Measurements from ENCODE around the gene OSBPL10. TPM values are rescaled to one million over a fixed set of nuclear protein-coding genes. Genes with fewer than 3 reads are reported as not detected.
"Not testable (repeated sequence)": the region's sequence is repeated elsewhere in the genome, so short reads cannot be mapped to it uniquely, and the experiment has no call there.

The OSBPL10 gene
- total RNA-seq, 1 donor from 2014 or later = 8.4 TPM

DNA sequence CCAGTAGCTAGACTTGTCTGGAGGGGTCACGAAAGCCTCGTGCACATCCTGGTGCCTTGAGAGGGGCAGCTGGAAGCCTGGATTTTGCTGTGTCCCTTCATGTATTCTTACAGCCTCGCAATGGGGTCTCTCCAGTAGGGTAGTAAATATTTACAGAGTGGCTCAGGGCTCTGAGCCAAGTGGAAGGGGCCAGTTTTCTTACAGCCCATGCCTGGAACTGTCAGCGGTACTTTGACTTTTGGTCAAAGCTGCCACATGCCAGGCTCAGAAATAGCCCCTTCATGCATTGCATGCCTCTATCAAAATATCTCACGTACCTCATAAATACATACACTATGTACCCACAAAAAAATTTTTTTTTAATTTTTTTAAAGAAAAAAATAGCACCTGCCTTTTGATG is 119.2 kb downstream of the OSBPL10 start:
- no peak for DNase-seq (ENCODE audit: low spot score)
- Histone ChIP-seq H3K4me2 (no peak overlapping the region), H3K36me3 (no peaks in the 10 kb centered on the region), H3K4me3 (no peak overlapping the region), H3K9ac (no peak overlapping the region), H2AFZ (replicated peaks) (no peak overlapping the region), H3K4me1 (no peaks in the 10 kb centered on the region), H3F3A (ENCODE audit: low read depth) (no peaks in the 10 kb centered on the region), H3K27me3 (no peaks in the 10 kb centered on the region), H4K20me1 (ENCODE audit: low read depth) (no peaks in the 10 kb centered on the region), H3K9me3 (ENCODE audit: low read depth) (no peaks in the 10 kb centered on the region), H3K79me2 (ENCODE audit: low read depth) (no peaks in the 10 kb centered on the region), H3K27ac (no peak overlapping the region)
- TF ChIP-seq, protein P1, sequence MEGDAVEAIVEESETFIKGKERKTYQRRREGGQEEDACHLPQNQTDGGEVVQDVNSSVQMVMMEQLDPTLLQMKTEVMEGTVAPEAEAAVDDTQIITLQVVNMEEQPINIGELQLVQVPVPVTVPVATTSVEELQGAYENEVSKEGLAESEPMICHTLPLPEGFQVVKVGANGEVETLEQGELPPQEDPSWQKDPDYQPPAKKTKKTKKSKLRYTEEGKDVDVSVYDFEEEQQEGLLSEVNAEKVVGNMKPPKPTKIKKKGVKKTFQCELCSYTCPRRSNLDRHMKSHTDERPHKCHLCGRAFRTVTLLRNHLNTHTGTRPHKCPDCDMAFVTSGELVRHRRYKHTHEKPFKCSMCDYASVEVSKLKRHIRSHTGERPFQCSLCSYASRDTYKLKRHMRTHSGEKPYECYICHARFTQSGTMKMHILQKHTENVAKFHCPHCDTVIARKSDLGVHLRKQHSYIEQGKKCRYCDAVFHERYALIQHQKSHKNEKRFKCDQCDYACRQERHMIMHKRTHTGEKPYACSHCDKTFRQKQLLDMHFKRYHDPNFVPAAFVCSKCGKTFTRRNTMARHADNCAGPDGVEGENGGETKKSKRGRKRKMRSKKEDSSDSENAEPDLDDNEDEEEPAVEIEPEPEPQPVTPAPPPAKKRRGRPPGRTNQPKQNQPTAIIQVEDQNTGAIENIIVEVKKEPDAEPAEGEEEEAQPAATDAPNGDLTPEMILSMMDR (IDR thresholded peaks at IDR 0.05) = no peak
- TF ChIP-seq EZH2 (IDR thresholded peaks at IDR 0.05) = no peak
- TF ChIP-seq EZH2phosphoT487 (IDR thresholded peaks at IDR 0.05) = no peak
- no peak overlapping the region for H3K27ac Mint-ChIP-seq
- no peaks in the 10 kb centered on the region for H3K36me3 Mint-ChIP-seq
- H3K4me1 Mint-ChIP-seq = no peaks in the 10 kb centered on the region
- H3K4me3 Mint-ChIP-seq = no peak overlapping the region
- H3K9me3 Mint-ChIP-seq = no peaks in the 10 kb centered on the region
- peaks cover 3% of the 10 kb centered on the region for H3K27me3 Mint-ChIP-seq (ENCODE audit: insufficient read depth, low read depth)

DNA sequence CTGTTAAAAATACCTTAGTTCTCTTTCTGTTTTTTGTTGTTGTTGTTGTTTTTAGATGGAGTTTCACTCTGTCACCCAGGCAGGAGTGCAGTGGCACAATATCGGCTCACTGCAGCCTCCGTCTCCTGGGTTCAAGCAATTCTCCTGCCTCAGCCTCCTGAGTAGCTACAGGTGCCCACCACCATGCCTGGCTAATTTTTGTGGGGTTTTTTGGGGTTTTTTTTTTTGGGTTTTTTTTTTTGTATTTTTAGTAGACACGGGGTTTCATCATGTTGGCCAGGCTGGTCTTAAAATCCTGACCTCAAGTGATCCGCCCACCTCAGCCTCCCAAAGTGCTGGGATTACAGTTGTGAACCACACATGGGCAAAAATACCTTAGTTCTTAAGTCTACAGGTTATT is 120.4 kb downstream of the OSBPL10 start:
- not testable (repeated sequence) for H3K4me3 ChIP-seq

GRCh38 chr3:31859245-31859644 is 121.8 kb downstream of the OSBPL10 start:
- H3K27ac ChIP-seq = no peak overlapping the region
- H2AFZ ChIP-seq (replicated peaks) = no peak overlapping the region
- H3F3A ChIP-seq (ENCODE audit: low read depth) = no peaks in the 10 kb centered on the region
- no peak overlapping the region for H3K4me2 ChIP-seq
- Mint-ChIP-seq H3K27ac (no peak overlapping the region), H3K36me3 (no peaks in the 10 kb centered on the region), H3K27me3 (ENCODE audit: insufficient read depth, low read depth) (no peaks in the 10 kb centered on the region), H3K4me1 (no peaks in the 10 kb centered on the region), H3K4me3 (no peak overlapping the region), H3K9me3 (no peaks in the 10 kb centered on the region)
- H3K4me3 ChIP-seq = no peak overlapping the region
- no peak for DNase-seq (ENCODE audit: low spot score)
- H4K20me1 ChIP-seq (ENCODE audit: low read depth) = no peaks in the 10 kb centered on the region
- no peak for TF ChIP-seq EZH2phosphoT487 (IDR thresholded peaks at IDR 0.05)
- TF ChIP-seq, protein P1 (IDR thresholded peaks at IDR 0.05) = no peak
- TF ChIP-seq EZH2 (IDR thresholded peaks at IDR 0.05) = no peak
- H3K79me2 ChIP-seq (ENCODE audit: low read depth) = no peaks in the 10 kb centered on the region
- no peak overlapping the region for H3K9ac ChIP-seq
- H3K27me3 ChIP-seq = no peaks in the 10 kb centered on the region
- H3K9me3 ChIP-seq (ENCODE audit: low read depth) = no peaks in the 10 kb centered on the region
- no peaks in the 10 kb centered on the region for H3K36me3 ChIP-seq
- no peaks in the 10 kb centered on the region for H3K4me1 ChIP-seq

More for the DNA sequence above, 120.4 kb downstream of the OSBPL10 start:
- not testable (repeated sequence) for H3K4me1 Mint-ChIP-seq; H3K4me1 ChIP-seq; H3K4me2 ChIP-seq; H3K9me3 Mint-ChIP-seq; H3K36me3 Mint-ChIP-seq; H3K27ac ChIP-seq; H3K27me3 Mint-ChIP-seq (ENCODE audit: insufficient read depth, low read depth); H3K79me2 ChIP-seq (ENCODE audit: low read depth); DNase-seq (ENCODE audit: low spot score); H3K36me3 ChIP-seq; H3F3A ChIP-seq (ENCODE audit: low read depth); H3K27ac Mint-ChIP-seq; H3K9ac ChIP-seq; H3K4me3 Mint-ChIP-seq; H3K9me3 ChIP-seq (ENCODE audit: low read depth); H4K20me1 ChIP-seq (ENCODE audit: low read depth); H2AFZ ChIP-seq (replicated peaks); H3K27me3 ChIP-seq

GRCh38 chr3:31858439-31858838 is 122.6 kb downstream of the OSBPL10 start:
- no peaks in the 10 kb centered on the region for H4K20me1 ChIP-seq (ENCODE audit: low read depth)
- no peak overlapping the region for H3K27ac Mint-ChIP-seq
- H3K4me2 ChIP-seq = no peak overlapping the region
- H3K79me2 ChIP-seq (ENCODE audit: low read depth) = no peaks in the 10 kb centered on the region
- no peak overlapping the region for H2AFZ ChIP-seq (replicated peaks)
- H3K27me3 Mint-ChIP-seq (ENCODE audit: insufficient read depth, low read depth) = no peaks in the 10 kb centered on the region
- H3K27me3 ChIP-seq = no peaks in the 10 kb centered on the region
- H3K36me3 Mint-ChIP-seq = no peaks in the 10 kb centered on the region
- no peak for DNase-seq (ENCODE audit: low spot score)
- H3K27ac ChIP-seq = no peak overlapping the region
- H3K4me3 ChIP-seq = no peak overlapping the region
- H3K9me3 Mint-ChIP-seq = no peaks in the 10 kb centered on the region
- H3K4me3 Mint-ChIP-seq = no peak overlapping the region
- TF ChIP-seq EZH2phosphoT487 (IDR thresholded peaks at IDR 0.05) (no peak), EZH2 (IDR thresholded peaks at IDR 0.05) (no peak)
- TF ChIP-seq, protein P1 (IDR thresholded peaks at IDR 0.05) = no peak
- no peak overlapping the region for H3K9ac ChIP-seq
- no peaks in the 10 kb centered on the region for H3K4me1 Mint-ChIP-seq
- no peaks in the 10 kb centered on the region for H3K9me3 ChIP-seq (ENCODE audit: low read depth)
- no peaks in the 10 kb centered on the region for H3K36me3 ChIP-seq
- no peaks in the 10 kb centered on the region for H3K4me1 ChIP-seq
- no peaks in the 10 kb centered on the region for H3F3A ChIP-seq (ENCODE audit: low read depth)

All from neural progenitor cell (in vitro differentiated cells).